HG02938 (cell line): ENCODE results near the gene ARVCF.

ENCODE experiments used
- ATAC-seq: cut with Tn5 transposase; IDR thresholded peaks from one replicate; pipeline ENCODE4 v1.9.1; 2021; ENCODE audit warnings: mild to moderate bottlenecking, moderate library complexity; ENCODE audit not compliant: unreplicated experiment

ARVCF gene

DNA sequence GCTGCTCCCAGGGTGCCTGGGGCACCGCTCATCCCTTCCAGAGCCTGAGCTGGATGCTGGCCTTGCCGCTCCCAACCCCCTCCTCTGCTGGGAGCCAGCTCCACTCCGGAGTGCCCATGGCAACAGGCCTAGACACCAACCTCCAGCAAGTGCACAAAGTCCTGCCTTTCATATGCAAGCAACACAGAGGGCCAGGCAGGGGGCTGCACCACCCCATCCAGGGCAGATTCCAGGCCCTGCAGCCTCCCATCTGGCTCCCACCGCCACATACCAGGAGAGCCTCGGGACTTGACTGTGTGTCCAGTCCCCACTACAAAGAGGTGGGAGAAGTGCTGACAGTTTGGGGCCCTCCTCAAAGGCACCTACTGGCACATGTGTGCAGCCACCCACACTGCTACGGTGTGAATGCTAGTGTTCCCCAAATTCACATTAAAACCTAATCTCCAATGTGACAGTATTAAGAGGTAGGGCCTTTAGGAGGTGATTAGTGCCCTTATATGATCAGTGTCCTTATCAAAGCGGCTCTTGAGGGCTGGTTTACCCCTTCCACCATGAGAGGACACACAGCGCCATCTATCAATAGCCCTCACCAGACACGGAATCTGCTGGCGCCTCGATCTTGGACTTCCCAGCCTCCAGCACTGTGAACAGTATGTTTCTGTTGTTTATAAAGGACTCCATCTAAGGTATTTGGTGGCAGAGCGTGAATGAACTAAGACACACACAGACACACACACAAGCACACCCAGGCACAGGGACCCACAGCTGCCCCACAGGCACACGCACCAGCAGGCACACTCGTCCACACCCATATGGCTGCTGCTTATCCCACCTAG lies 16.2 kb downstream of the ARVCF start:
- no peak for ATAC-seq

GRCh38 chr22:19998991-19999820 lies 17.4 kb downstream of the ARVCF start:
- ATAC-seq = no peak

DNA sequence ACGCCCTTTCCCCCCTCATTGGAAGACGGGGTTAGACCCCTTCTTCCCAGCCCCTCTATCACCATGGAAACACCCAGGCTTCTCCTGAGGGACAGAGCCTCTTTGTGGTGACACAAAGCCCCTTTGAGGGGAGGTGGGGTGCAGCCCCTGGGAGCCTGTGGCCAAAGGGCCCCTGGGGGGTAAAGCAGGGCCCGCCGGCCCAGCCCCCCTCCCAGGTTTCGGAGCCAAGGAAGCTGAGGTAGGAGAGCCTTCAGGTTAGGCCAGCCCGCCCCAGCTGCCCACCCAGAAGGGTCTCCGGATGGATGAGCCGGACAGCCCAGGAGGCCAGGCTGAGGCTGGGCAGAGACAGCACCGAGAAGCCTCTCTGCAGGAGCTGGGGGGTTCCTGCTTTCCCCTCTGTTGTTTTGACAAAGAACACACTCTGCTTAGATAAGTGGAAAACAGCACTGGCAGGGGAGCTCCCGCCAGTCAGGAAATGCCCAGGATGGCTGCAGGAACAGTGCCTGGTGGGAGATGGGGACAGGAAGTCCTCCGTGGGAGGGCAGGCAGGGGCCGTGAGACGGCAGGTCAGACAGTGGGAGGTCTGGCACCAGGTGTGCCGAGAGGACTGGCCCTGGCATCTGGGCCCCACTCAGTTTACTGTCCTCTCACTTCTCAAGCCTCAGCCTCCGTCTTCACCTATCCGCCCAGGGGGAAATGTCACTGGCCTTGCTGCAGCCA lies 18.2 kb downstream of the ARVCF start:
- ATAC-seq = no peak

DNA sequence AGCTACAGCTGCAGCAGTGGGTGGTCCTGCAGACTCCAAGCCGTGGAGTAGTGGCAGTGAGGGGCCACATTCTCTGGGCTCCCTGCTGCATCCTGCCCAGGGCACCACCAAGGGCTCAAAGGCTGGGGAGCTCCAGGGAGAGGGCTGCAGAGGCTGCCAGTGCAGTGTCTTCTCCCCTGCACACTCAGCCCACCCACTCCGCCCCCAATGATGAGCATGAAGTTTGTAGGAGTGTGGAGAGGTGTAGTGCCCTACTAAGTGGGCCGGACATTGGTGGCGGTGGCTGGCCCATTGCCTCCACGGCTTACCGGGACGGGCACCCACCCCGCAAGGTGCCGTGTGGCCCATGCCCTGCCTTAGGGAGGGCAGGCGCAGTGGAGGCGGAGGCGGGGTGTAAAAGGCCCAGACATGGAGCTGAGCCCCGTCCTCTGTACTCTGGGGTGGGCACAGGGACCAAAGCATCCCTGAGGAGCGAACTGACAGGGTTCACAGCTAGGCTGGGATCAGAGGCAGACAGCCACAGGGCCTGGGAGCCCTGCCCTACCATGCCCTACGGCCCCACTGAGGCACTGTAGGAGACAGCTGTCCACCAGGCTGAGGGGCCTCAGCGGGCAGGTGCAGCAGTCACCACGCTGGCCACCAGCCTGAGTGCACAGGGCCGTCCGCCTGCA lies 18.9 kb downstream of the ARVCF start:
- no peak for ATAC-seq

DNA sequence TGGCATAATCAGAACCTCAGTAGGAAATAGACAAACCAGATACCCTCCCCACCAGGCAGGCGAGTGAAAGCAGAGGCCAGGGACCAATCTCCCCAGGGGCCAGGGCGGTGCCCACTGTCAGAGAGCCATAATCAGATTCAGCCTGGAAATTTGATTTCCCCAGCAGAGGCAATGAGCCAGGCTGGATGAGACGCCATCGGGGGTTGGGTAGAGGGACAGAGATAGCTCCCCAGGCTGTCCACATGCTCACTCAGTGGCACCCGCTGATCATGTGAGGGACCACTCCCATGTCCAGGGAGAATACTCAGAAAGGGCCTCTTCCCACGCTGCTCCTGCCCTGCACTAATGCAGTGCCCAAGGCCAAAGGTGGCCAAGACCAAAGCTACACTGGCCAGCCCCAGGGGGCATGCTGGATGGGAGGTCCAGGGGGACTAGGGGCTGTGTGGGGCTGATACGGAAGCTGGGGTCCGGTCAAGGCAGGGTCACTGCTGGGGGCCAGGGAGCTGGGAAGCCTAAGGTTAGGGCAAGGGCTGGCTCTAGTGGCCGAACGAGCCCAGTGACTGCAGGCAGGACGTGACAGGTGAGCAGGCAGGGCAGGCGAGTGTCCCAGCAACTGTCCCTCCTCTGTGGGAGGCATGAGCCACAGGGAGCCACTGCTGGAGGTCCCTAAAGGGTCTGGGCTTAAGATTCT lies 19.8 kb downstream of the ARVCF start:
- ATAC-seq = no peak

DNA sequence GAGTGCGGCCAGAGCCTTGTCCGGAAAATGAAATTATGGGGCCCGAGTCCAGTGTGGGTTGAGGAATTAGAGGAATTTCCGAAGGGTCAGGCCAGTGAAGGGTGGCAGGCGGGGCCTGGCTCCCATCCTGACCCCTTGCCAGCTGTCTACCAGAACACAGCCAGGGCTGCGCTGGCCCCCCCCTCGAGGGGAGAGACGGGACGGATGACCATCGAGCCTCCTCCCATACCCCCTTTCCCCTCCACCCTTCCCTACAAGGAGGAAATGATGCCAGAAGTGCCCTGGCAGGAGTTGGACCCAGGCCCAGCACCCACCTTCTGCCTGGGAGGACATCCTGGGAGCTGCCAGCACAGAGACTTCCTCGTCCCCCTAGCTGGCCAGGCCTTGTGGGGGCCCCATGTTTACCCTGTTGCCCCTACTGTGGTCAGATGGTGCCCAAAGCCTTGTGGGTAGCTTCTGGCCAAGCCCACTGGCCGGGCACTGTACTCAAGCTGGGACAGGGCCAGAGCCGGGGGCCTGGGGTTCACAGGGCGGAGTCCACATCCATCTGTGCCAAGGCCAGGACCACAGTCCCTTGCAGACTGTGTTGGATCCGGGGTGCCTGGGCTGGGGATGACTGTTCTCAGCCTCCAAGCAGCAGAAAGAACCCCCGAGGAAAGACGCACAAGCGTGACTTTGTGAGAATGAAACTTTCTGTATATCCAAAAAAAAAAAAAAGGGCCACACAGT lies 20.8 kb downstream of the ARVCF start:
- no peak for ATAC-seq

DNA sequence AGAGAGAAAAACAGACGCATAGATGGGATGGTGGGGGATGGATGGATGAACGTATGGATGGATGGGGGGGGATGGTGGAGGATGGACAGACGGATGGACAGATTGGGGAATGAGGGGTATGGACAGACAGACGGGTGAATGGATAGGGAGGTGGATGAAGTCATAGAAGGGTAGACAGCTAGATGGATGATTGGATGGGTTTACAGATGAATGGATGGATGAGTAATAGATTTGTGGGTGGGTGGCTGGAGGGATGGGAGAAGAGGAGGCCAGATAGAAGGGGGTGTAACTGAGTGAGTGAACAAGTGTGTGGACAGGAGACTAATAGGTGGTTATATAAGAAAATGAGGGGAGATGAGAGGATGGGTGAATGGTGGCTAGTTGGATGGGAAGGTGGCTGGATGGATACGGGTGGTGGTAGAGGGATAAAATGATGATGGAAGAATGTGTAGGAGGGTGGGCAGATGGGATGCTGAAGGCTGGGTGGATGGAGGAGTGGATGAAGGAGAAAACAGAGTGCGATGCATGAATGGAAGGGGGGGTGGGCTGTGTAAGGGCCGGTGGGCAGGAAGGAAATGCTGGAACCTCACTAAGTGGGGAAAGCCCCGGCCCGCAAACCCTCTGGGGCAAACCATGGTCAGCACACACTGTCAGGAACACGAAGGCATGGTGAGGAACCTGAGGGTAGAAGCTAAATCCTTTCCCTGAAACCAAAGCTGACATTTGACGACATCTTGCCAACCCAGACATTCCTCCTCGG lies 21.6 kb downstream of the ARVCF start:
- ATAC-seq = no peak

GRCh38 chr22:19993926-19994325 lies 22.7 kb downstream of the ARVCF start:
- ATAC-seq = no peak

GRCh38 chr22:19992921-19993355 lies 23.7 kb downstream of the ARVCF start:
- no peak for ATAC-seq

DNA sequence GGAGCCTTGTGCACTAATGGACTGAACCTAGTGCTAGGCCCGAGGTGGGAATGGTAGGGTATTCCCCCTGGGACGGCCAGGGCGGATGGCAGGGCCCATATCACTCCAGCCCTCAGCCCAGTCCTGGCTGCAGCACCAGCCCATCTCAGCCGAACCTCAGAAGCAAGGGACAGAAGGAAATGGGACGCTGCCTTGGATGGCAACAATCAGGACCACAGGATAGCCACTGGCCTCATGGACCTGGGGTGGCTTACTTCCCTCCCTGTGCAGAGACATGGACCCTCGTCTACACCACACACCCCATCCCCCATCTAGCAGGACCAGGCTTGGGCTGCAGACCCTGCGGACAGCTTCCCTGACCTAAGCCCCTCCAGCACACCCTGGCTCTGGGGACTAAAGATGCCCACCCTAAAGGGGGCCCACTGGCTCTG lies 24.1 kb downstream of the ARVCF start:
- ATAC-seq = no peak

DNA sequence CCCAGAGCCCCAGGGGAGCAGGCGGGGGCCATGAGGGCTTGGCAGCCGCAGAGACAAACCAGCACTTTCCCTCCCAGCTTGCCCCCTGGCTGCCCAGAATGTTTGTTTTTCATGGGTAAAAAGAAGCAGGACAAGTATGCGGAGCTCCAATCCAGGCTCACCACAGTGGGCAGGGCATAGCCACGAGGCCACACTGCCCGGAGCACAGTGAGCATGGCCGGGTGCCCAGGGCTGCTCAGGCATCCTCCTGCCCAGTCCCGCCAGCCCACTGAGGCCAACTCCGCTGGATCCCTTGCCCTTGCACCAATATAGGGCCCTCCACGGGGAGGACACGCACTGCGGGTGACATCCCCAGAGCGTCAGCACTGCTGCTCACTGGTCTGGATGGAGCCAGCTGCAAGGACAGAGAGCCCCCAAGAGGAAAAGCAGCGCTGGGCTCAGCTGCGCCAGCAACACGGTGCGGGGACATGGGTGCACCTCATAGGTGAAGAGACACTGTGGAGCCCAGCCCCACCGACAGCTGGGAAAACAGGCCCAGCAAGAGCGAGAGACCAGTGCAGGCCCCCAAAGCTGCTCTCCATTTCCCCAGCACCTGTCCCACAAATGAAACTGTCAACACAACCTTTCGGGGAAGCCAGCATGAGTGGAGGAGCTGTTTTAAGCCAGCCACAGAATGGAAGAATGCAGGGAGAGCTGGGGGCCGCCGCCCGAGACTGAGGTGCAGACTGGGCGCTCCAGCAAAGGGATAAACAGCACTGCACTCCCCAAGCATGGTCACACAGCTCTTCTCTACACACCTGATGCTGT lies 24.8 kb downstream of the ARVCF start:
- no peak for ATAC-seq

DNA sequence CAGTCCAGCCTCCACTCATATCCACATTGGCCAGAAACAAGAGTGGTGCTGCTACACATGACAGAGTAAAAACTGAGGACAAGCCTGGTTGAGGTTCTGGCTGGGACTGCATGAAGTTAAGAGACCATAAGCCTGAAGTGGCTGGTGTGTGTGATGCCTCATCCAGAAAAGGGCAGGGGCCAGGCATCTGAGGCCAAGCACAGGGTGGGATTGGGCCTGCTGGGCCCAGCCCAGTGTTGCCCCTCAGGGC lies 25.3 kb downstream of the ARVCF start:
- ATAC-seq = no peak

- ATAC-seq = no peak
Measured at GRCh38 chr22:19990609-19991394, 25.8 kb downstream of the ARVCF start.

DNA sequence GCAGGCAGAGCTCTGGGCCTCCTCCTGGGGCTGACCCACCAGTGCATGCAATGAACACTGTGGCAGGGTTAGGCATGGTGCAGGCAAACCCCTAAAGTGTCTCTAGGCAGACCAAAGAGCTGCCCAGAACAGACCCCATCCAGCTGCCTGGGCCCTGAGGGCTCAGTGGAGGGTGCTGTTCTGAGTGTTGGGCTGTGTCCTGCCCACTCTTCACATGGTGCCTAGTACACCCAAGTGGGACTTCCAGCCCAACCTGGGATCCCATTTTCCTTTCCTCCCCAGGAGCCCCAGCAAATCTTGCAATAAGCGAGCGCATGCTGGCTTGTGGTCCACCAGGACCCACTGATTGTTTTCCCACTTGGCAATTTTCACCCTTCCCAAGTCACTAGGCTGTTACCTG lies 26.4 kb downstream of the ARVCF start:
- ATAC-seq = no peak

GRCh38 chr22:19989725-19990067 lies 26.9 kb downstream of the ARVCF start:
- ATAC-seq = no peak

DNA sequence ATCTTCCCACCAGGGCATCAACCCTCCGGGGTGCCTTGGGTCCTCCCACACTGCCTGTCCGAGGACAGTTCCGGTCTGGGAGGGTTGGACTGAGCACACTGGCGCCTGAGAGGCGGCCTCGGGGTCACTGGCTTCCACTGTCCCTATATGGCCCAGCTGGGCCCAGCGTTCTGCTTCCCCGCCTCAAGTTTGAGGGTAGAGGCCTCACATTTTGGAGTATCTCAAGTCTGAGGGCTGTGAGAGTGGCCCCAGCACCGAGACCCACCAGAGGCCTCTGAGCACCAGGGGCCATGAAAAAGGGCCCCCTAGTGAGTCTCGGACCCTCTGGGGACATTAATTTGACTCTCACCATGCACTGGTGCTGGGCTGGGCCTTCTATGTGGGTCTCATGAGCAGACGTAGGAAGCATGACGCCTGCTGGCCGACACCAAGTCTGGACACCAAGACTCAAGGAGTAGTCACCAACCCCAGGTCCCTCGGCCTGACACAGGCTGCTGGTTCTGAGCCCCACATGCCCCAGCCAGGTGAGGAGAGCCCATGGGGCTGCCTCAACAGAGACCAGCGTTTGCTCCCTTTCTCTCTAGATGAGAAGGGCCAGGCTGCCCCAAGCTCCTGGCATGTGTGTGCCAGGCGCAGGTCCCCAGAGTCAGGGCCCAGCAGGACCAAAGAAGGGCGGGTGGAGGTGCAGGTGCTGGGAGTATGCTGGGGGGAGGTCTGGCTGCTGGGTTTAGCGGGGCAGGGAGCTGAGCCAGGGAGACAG lies 27.5 kb downstream of the ARVCF start:
- no peak for ATAC-seq

- ATAC-seq = no peak
Measured at GRCh38 chr22:19988331-19988808, 28.3 kb downstream of the ARVCF start.
